ENCODE data around the gene DAG1.
A peak's percentile ranks its signal among the peaks of the same experiment; 100 is the strongest.

The DAG1 gene

GRCh38 chr3:49519296-49519695 lies 49.2 kb downstream of the DAG1 start:
- peak; percentile 76 to 78 for DNase-seq

- DNase-seq = no peak
Measured at GRCh38 chr3:49519916-49520385, 49.9 kb downstream of the DAG1 start.

- no peak for DNase-seq
Measured at GRCh38 chr3:49523756-49524747, 54.0 kb downstream of the DAG1 start.

- DNase-seq = no peak
Measured at GRCh38 chr3:49529567-49529966, 59.5 kb downstream of the DAG1 start.

GRCh38 chr3:49530231-49530630 lies 60.2 kb downstream of the DAG1 start:
- no peak for DNase-seq

GRCh38 chr3:49530701-49531100 lies 60.6 kb downstream of the DAG1 start:
- DNase-seq = no peak

GRCh38 chr3:49531218-49531617 lies 61.2 kb downstream of the DAG1 start:
- no peak for DNase-seq

- no peak for DNase-seq
Measured at GRCh38 chr3:49531715-49532114, 61.6 kb downstream of the DAG1 start.

- no peak for DNase-seq
Measured at GRCh38 chr3:49533031-49533430, 63.0 kb downstream of the DAG1 start.

GRCh38 chr3:49533786-49534519 lies 63.9 kb downstream of the DAG1 start:
- DNase-seq = no peak

GRCh38 chr3:49534581-49535441 lies 64.7 kb downstream of the DAG1 start:
- DNase-seq = peak; percentile 10 to 34

- no peak for DNase-seq
Measured at GRCh38 chr3:49535971-49536874, 66.2 kb downstream of the DAG1 start.

GRCh38 chr3:49536875-49537533 lies 66.9 kb downstream of the DAG1 start:
- DNase-seq = no peak

GRCh38 chr3:49539659-49540560 lies 69.8 kb downstream of the DAG1 start:
- DNase-seq = peak; percentile 91 to 92

GRCh38 chr3:49552087-49552486 lies 82.0 kb downstream of the DAG1 start:
- DNase-seq = no peak

GRCh38 chr3:49553324-49553691 lies 83.2 kb downstream of the DAG1 start:
- no peak for DNase-seq

GRCh38 chr3:49553692-49554632 lies 83.9 kb downstream of the DAG1 start, which contains the start of gene BSN:
TSS of gene BSN (plus strand) at chr3:49554477. CDS start at chr3:49554603, 126 bp downstream.
- DNase-seq = peak; percentile 82 to 84

GRCh38 chr3:49554633-49555265 lies 84.7 kb downstream of the DAG1 start:
- DNase-seq = no peak
